ENCODE data around the gene ENDOD1. TPM values are rescaled to one million over a fixed set of nuclear protein-coding genes. Genes with fewer than 3 reads are reported as not detected.
A peak's percentile ranks its signal among the peaks of the same experiment; 100 is the strongest.

Gene ENDOD1
- total and polyA plus RNA-seq, 5 donors from 2014 or later, result 9.1 to 14.6 (median 11.0) TPM

DNA sequence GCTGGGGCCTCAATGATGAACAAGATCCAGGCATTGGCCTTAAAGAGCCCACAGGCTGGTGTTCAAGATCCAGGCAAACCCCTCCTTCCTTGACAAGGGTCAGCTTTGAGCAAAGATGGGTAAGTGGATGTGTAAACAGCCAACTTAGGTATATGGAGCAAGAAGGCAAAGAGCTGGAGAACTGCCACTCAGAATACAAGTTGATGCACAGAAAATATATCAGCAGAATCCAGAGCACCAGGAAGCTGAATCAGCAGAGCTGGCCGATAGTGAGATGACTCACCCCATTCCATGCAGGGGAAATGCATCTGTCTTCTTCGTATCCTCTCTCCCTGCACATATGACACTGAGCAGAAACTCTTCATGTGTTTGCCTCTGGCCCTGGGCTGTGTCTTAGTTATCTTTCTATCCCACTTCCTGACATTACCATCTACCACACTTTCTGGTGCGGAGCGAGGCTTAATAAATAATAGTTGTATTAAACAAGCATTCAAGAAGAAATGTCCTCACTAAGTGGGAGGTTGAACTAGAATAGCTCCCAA lies 57.8 kb downstream of the ENDOD1 start:
- H3K36me3 Mint-ChIP-seq, result no peaks in the 10 kb centered on the region
- peaks cover 4% of the 10 kb centered on the region for H3K27me3 ChIP-seq (ENCODE audit: control insufficient read depth, insufficient read depth, low read length)
- no peak overlapping the region for H3K27ac Mint-ChIP-seq
- H3K4me1 ChIP-seq (ENCODE audit: control insufficient read depth, insufficient read depth, low read length, poor library complexity, severe bottlenecking), result peaks cover 20% of the 10 kb centered on the region
- peaks cover 7 to 18% (median 10%) of the 10 kb centered on the region in 4 donors for H3K4me1 Mint-ChIP-seq
- peaks cover 35% of the 10 kb centered on the region for H3K27me3 Mint-ChIP-seq
- no peak overlapping the region for H3K4me3 ChIP-seq (ENCODE audit: low read depth, low read length)
- DNase-seq (no peak), ATAC-seq (ENCODE audit: low read depth in 2 of 2) (no peak)
- no peaks in the 10 kb centered on the region for H3K36me3 ChIP-seq (ENCODE audit: control insufficient read depth, insufficient read depth, low read length)
- H3K27ac ChIP-seq (ENCODE audit: insufficient read depth, low read length, poor library complexity, severe bottlenecking), result no peak overlapping the region
- peaks cover 0 to 1% (median 0%) of the 10 kb centered on the region in 7 donors for H3K9me3 Mint-ChIP-seq
- no peaks in the 10 kb centered on the region for H3K9me3 ChIP-seq (ENCODE audit: control insufficient read depth in 2 of 2, low read length in 2 of 2)
- H3K4me3 Mint-ChIP-seq, result peak overlapping the region in 1 of 4 donors; percentile 93

- H3K27me3 ChIP-seq (ENCODE audit: control insufficient read depth, insufficient read depth, low read length), result peaks cover 3% of the 10 kb centered on the region
- peak overlapping the region in 2 of 4 donors; percentile 70 to 93 for H3K4me3 Mint-ChIP-seq
- H3K9me3 Mint-ChIP-seq, result peaks cover 0 to 1% (median 0%) of the 10 kb centered on the region in 7 donors
- H3K36me3 ChIP-seq (ENCODE audit: control insufficient read depth, insufficient read depth, low read length), result no peaks in the 10 kb centered on the region
- H3K27ac ChIP-seq (ENCODE audit: insufficient read depth, low read length, poor library complexity, severe bottlenecking), result no peak overlapping the region
- H3K36me3 Mint-ChIP-seq, result no peaks in the 10 kb centered on the region
- no peaks in the 10 kb centered on the region for H3K9me3 ChIP-seq (ENCODE audit: control insufficient read depth in 2 of 2, low read length in 2 of 2)
- ATAC-seq (ENCODE audit: low read depth in 2 of 2) (no peak), DNase-seq (no peak)
- H3K27me3 Mint-ChIP-seq, result peaks cover 35% of the 10 kb centered on the region
- H3K4me1 ChIP-seq (ENCODE audit: control insufficient read depth, insufficient read depth, low read length, poor library complexity, severe bottlenecking), result peaks cover 26% of the 10 kb centered on the region
- H3K27ac Mint-ChIP-seq, result no peak overlapping the region
- peaks cover 14 to 27% (median 19%) of the 10 kb centered on the region in 4 donors for H3K4me1 Mint-ChIP-seq
- H3K4me3 ChIP-seq (ENCODE audit: low read depth, low read length), result no peak overlapping the region
Measured at GRCh38 chr11:95148406-95148805, 58.8 kb downstream of the ENDOD1 start.

DNA sequence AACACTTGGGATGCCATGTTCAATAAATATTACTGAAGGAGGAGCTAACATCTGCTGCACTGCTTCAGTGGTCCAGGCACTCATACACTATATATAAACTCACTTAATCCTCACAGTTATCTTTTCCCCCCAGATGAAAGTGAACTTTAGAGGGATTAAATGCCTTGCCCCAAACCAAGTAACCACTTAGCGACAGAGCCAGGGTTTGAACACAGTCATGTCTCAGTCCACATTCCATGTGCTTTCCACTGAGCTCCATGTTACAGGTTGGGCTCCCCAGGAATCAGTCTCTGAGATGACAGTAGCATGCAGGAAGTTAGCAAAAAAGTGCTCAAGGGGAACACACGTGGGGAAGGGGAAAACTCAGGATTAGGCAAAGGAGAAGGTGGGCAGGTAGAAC lies 59.3 kb downstream of the ENDOD1 start:
- H3K27ac Mint-ChIP-seq, result no peak overlapping the region
- H3K27ac ChIP-seq (ENCODE audit: insufficient read depth, low read length, poor library complexity, severe bottlenecking), result no peak overlapping the region
- DNase-seq (no peak), ATAC-seq (ENCODE audit: low read depth in 2 of 2) (no peak)
- H3K4me3 ChIP-seq (ENCODE audit: low read depth, low read length), result no peak overlapping the region
- H3K9me3 Mint-ChIP-seq, result peaks cover 0 to 1% (median 0%) of the 10 kb centered on the region in 7 donors
- H3K4me1 Mint-ChIP-seq, result peaks cover 18 to 33% (median 25%) of the 10 kb centered on the region in 4 donors
- peaks cover 34% of the 10 kb centered on the region for H3K27me3 Mint-ChIP-seq
- no peaks in the 10 kb centered on the region for H3K36me3 Mint-ChIP-seq
- H3K9me3 ChIP-seq (ENCODE audit: control insufficient read depth in 2 of 2, low read length in 2 of 2), result no peaks in the 10 kb centered on the region
- H3K4me1 ChIP-seq (ENCODE audit: control insufficient read depth, insufficient read depth, low read length, poor library complexity, severe bottlenecking), result peaks cover 32% of the 10 kb centered on the region
- H3K4me3 Mint-ChIP-seq, result peak overlapping the region; percentile 22 to 94 (median 92)
- no peaks in the 10 kb centered on the region for H3K36me3 ChIP-seq (ENCODE audit: control insufficient read depth, insufficient read depth, low read length)
- H3K27me3 ChIP-seq (ENCODE audit: control insufficient read depth, insufficient read depth, low read length), result peaks cover 3% of the 10 kb centered on the region

DNA sequence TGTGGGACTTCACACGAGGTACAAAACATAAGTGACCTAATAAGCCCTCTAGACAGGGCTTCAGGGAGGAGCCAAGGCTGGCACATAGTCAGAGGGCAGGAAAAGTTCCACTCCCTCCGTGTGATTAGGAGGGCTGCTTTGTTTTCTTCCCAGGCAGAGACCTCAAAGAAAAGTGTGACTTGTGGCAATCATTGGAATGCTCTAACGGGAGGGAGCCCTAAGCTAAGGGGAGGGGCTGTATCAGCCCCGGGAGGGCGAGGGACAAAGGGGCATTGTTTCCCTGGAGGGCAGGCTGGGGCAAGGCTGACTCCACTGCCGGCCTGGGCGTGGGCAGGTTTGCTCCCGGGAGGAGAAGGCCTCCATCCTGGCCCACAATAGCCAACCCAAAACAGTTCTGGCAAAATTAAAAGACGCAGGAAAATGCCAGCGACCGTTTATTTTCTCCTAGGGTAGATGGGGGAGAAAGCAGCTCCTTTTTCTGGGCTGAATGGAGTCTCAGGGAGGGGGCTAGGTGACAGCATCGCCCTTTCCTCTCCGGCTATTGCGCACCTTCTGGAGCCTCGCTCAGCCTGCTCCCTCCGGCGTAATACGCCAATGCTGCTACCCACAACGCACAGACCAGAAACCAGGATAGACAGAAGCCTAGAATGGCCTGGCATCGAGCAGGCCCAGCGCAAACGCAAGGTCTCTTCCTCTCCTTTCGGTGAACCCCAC lies 60.2 kb downstream of the ENDOD1 start:
- peak overlapping the region; percentile 57 to 98 (median 96) for H3K27ac Mint-ChIP-seq
- H3K36me3 Mint-ChIP-seq, result no peaks in the 10 kb centered on the region

DNA sequence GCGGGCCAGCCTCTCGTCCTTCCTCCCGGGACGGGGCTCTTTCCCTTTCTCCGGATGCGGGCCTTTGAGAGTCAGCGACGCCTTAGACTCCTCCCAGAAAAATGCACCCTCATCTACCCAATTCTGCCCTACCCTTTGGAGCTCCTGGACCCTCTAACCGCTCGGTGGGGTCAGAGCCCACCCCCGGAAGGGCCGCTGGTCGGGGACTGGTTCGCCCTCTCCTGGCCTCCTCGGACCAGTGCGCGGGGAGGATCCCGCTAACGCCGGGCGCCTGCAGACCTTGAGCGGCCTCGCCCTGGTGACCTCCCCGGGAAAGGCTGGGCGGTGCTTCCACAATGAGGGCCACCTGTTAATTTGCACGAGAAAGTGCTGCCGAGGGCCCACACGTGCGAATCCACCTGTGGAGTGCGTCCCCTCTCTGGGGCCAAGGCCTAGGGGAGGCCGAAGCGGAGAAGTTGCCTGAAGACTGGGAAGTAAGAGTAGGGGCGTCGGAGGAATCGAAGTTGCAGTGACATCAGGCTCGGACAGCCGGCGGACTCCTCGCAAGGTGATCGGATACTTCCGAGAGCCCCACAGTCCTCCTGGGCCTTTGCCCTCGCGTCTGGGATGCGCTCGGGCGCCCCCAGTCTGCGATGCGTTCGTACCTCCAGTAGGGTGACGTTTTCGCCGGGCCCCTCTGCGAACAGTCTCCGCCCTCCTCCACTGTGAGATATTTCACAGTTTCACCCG lies 61.5 kb downstream of the ENDOD1 start:
- Mint-ChIP-seq H3K9me3 (peaks cover 0 to 1% (median 0%) of the 10 kb centered on the region in 7 donors), H3K4me3 (peak overlapping the region; percentile 91 to 96 (median 94)), H3K4me1 (peaks cover 22 to 45% (median 36%) of the 10 kb centered on the region in 4 donors), H3K36me3 (peaks cover under 1% of the 10 kb centered on the region), H3K27me3 (peaks cover 17% of the 10 kb centered on the region), H3K27ac (peak overlapping the region; percentile 96 to 99 (median 98))
- DNase-seq, result peak; percentile 86 to 96 (median 92)
- Histone ChIP-seq H3K9me3 (ENCODE audit: control insufficient read depth in 2 of 2, low read length in 2 of 2) (no peaks in the 10 kb centered on the region), H3K4me3 (ENCODE audit: low read depth, low read length) (peak overlapping the region; percentile 58), H3K27me3 (ENCODE audit: control insufficient read depth, insufficient read depth, low read length) (no peaks in the 10 kb centered on the region), H3K27ac (ENCODE audit: insufficient read depth, low read length, poor library complexity, severe bottlenecking) (peak overlapping the region; percentile 86), H3K4me1 (ENCODE audit: control insufficient read depth, insufficient read depth, low read length, poor library complexity, severe bottlenecking) (peaks cover 41% of the 10 kb centered on the region), H3K36me3 (ENCODE audit: control insufficient read depth, insufficient read depth, low read length) (no peaks in the 10 kb centered on the region)
- peak; percentile 92 to 94 for ATAC-seq (ENCODE audit: low read depth in 2 of 2)

More for the DNA sequence above, 60.2 kb downstream of the ENDOD1 start:
- no peak for DNase-seq
- H3K9me3 Mint-ChIP-seq, result peaks cover 0 to 1% (median 0%) of the 10 kb centered on the region in 7 donors
- H3K27ac ChIP-seq (ENCODE audit: insufficient read depth, low read length, poor library complexity, severe bottlenecking), result no peak overlapping the region
- H3K27me3 Mint-ChIP-seq, result peaks cover 28% of the 10 kb centered on the region
- peaks cover 40% of the 10 kb centered on the region for H3K4me1 ChIP-seq (ENCODE audit: control insufficient read depth, insufficient read depth, low read length, poor library complexity, severe bottlenecking)
- peak overlapping the region; percentile 91 to 96 (median 94) for H3K4me3 Mint-ChIP-seq
- H3K4me3 ChIP-seq (ENCODE audit: low read depth, low read length), result peak overlapping the region; percentile 39
- peaks cover 22 to 41% (median 30%) of the 10 kb centered on the region in 4 donors for H3K4me1 Mint-ChIP-seq
- H3K36me3 ChIP-seq (ENCODE audit: control insufficient read depth, insufficient read depth, low read length), result no peaks in the 10 kb centered on the region
- ATAC-seq (ENCODE audit: low read depth in 2 of 2), result no peak
- H3K27me3 ChIP-seq (ENCODE audit: control insufficient read depth, insufficient read depth, low read length), result peaks cover 3% of the 10 kb centered on the region
- no peaks in the 10 kb centered on the region for H3K9me3 ChIP-seq (ENCODE audit: control insufficient read depth in 2 of 2, low read length in 2 of 2)

GRCh38 chr11:95152876-95153856 lies 63.5 kb downstream of the ENDOD1 start:
- Histone ChIP-seq H3K27ac (ENCODE audit: insufficient read depth, low read length, poor library complexity, severe bottlenecking) (peak overlapping the region; percentile 86), H3K4me3 (ENCODE audit: low read depth, low read length) (peak overlapping the region; percentile 90), H3K9me3 (ENCODE audit: control insufficient read depth in 2 of 2, low read length in 2 of 2) (no peaks in the 10 kb centered on the region), H3K36me3 (ENCODE audit: control insufficient read depth, insufficient read depth, low read length) (no peaks in the 10 kb centered on the region), H3K4me1 (ENCODE audit: control insufficient read depth, insufficient read depth, low read length, poor library complexity, severe bottlenecking) (peaks cover 47% of the 10 kb centered on the region), H3K27me3 (ENCODE audit: control insufficient read depth, insufficient read depth, low read length) (no peaks in the 10 kb centered on the region)
- ATAC-seq (ENCODE audit: low read depth in 2 of 2) (peak; percentile 7 to 18), DNase-seq (peak in 2 of 3 donors; percentile 57 to 74)
- Mint-ChIP-seq H3K9me3 (no peaks in the 10 kb centered on the region), H3K4me3 (peak overlapping the region; percentile 91 to 96 (median 94)), H3K27me3 (peaks cover 3% of the 10 kb centered on the region), H3K4me1 (peaks cover 36 to 66% (median 48%) of the 10 kb centered on the region in 4 donors), H3K27ac (peak overlapping the region; percentile 96 to 99 (median 98)), H3K36me3 (peaks cover 7% of the 10 kb centered on the region)

DNA sequence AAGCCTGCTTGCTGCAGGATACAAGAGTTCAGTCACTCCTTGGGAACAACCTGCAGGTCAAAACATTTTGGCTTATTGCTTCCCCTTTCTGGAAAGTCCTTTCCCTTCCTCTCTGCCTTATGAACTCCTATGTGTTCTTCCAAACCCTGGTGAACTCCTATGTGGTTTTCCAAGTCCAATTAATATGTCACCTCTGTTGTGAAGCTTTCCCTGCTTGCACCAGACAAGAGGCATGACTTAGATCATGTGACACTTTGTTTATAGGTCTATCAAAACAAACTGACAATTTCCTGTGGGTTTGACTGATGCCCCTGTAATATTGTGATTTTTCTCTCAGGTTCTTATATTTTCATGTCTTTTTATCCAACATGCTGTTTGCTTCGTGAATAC lies 64.2 kb downstream of the ENDOD1 start:
- H3K27me3 ChIP-seq (ENCODE audit: control insufficient read depth, insufficient read depth, low read length), result no peaks in the 10 kb centered on the region
- H3K27ac Mint-ChIP-seq, result peak overlapping the region; percentile 96 to 99 (median 98)
- peaks cover 49% of the 10 kb centered on the region for H3K4me1 ChIP-seq (ENCODE audit: control insufficient read depth, insufficient read depth, low read length, poor library complexity, severe bottlenecking)
- H3K27ac ChIP-seq (ENCODE audit: insufficient read depth, low read length, poor library complexity, severe bottlenecking), result peak overlapping the region; percentile 86
- H3K4me1 Mint-ChIP-seq, result peaks cover 38 to 70% (median 51%) of the 10 kb centered on the region in 4 donors
- peaks cover 8% of the 10 kb centered on the region for H3K36me3 Mint-ChIP-seq
- peak overlapping the region; percentile 91 to 96 (median 94) for H3K4me3 Mint-ChIP-seq
- ATAC-seq (ENCODE audit: low read depth in 2 of 2) (no peak), DNase-seq (peak in 1 of 3 donors; percentile 27)
- no peaks in the 10 kb centered on the region for H3K27me3 Mint-ChIP-seq
- H3K4me3 ChIP-seq (ENCODE audit: low read depth, low read length), result peak overlapping the region; percentile 90
- no peaks in the 10 kb centered on the region for H3K36me3 ChIP-seq (ENCODE audit: control insufficient read depth, insufficient read depth, low read length)
- H3K9me3 ChIP-seq (ENCODE audit: control insufficient read depth in 2 of 2, low read length in 2 of 2), result no peaks in the 10 kb centered on the region
- no peaks in the 10 kb centered on the region for H3K9me3 Mint-ChIP-seq

Data from CD4-positive, CD25-positive, alpha-beta regulatory T cell (primary cell).